Rectal smooth muscle tissue (tissue), 1 donor: ENCODE data around the gene GORASP2.
A peak's percentile ranks its signal among the peaks of the same experiment; 100 is the strongest.

Source experiments
- H3K27ac ChIP-seq: one replicate; pipeline ENCODE4 v1.7.0; 2013; ENCODE audit warnings: low read depth, low read length, inconsistent platforms
- H3K27me3 ChIP-seq: one replicate; pipeline ENCODE4 v1.7.0; 2013; ENCODE audit warnings: low read length; ENCODE audit not compliant: control insufficient read depth, insufficient read depth
- H3K36me3 ChIP-seq: one replicate; pipeline ENCODE4 v1.7.0; 2013; ENCODE audit warnings: low read length; ENCODE audit not compliant: control insufficient read depth, insufficient read depth
- H3K4me1 ChIP-seq: one replicate; pipeline ENCODE4 v1.7.0; 2013; ENCODE audit warnings: low read length; ENCODE audit not compliant: control insufficient read depth, insufficient read depth
- H3K4me3 ChIP-seq: one replicate; pipeline ENCODE4 v1.7.0; 2013; ENCODE audit warnings: low read length
- H3K9ac ChIP-seq: one replicate; pipeline ENCODE4 v1.7.0; 2013; ENCODE audit warnings: low read length

GORASP2 gene

DNA sequence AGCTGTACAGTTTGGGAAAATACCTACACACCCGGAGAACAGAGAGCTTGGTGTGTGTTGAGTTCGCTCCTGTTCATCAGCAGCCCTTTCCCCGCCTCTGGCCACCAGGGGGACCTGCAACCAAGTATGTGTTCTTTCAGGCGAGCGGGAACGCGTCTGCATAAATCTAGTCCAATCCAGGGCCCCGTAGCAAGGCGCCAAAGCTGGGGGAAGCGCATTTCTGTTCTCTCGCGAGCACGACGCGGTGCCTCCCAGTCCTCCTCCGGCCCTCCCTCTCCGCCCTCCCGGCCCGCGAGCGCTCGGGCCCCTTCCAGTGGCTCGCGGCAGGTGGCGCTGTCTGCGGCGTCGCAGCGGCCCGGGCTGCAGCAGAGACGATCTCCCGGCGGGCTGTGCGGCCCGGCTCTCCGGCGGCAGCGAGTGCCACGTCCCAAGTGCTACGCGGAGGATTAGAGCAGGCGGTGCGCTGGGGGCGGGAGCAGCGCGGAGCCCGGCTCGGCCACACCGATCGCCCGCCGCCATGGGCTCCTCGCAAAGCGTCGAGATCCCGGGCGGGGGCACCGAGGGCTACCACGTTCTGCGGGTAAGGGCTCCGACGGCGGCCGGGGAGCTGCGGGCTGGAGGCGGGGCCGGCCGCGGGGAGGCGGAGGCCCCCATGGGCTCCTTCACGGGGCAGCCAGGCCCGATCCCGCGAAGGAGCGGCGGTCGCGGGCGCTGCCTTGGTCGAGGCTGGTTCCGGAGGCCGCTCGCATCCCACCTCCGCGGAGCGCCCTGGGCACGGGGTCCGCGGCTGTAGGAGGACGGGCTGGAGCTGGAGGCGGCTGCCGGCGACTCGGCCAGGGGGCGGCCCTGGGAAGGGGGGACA, at the start of gene GORASP2:
Gene GORASP2 (plus strand): TSS at position 430 of the 862 bp plus-strand sequence. CDS start 88 bp downstream, at position 518.
- Histone ChIP-seq H3K4me1 (peaks cover 19% of the 10 kb centered on the region), H3K9ac (peak within 1 kb of the TSS; percentile 61), H3K27me3 (no peaks in the 10 kb centered on the region), H3K4me3 (peak within 1 kb of the TSS; percentile 65), H3K36me3 (no peaks in the 10 kb centered on the region), H3K27ac (peak within 1 kb of the TSS; percentile 84)

DNA sequence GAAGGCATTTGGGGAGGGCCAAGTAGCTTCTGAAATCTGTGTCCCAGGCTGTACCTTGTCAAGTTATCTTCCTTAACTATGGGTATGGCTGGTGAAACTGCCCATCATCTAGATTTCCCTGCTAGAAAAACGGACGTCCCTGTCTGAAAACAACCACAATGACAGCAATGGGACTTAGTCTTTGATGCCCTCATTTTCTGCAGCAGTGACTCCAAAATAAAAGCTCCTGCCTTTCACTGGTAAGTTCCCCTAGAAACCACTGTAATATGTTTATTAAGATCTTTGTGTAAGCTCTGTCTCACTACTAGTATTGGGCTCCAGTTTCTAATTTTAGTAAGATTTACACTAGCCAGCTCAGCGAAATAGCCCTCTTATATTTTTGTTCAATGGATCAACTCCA, 47.2 kb upstream of the GORASP2 start:
- Histone ChIP-seq H3K9ac (no peak overlapping the region), H3K27me3 (no peaks in the 10 kb centered on the region), H3K27ac (no peak overlapping the region), H3K4me1 (no peaks in the 10 kb centered on the region), H3K36me3 (no peaks in the 10 kb centered on the region), H3K4me3 (no peak overlapping the region)

DNA sequence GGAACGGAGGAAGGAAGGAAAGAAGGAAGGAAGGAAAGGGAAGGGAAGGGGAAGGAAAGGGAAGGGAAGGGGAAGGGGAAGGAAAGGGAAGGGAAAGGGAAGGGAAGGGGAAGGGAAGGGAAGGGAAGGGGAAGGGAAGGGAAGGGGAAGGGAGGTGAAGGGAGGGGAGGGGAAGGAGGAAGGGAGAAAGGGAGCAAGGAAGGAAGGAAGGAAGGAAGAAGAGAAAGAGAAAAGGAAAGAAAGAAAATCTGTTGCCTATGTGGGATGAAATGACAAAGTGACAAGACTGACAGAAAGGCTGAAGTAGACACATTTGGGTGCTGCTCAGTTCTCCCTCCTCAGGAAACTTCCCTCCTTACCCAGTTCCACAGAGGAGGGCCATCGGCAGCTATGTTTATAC, 46.3 kb upstream of the GORASP2 start:
- H3K27me3 ChIP-seq: no peaks in the 10 kb centered on the region
- H3K27ac ChIP-seq: no peak overlapping the region
- no peaks in the 10 kb centered on the region for H3K4me1 ChIP-seq
- no peak overlapping the region for H3K4me3 ChIP-seq
- H3K36me3 ChIP-seq: no peaks in the 10 kb centered on the region
- no peak overlapping the region for H3K9ac ChIP-seq

DNA sequence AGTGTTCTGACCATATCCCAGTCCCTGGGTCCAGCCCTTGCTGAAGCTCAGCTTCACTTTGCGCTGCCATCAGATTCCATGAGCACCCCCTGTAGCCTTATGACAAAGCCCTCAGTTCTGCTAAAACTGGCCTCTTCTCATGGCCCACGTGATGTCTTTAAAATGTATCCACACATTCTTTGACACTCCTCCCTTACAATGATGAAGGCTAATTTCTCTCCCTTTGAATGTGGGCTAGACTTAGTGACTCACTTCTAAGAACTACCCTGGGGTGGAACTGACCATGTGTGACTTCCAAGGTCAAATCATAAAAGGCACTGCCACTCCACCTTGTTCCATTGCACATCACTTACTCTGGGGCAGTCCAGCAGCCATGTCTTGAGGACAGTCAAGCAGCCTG, 45.4 kb upstream of the GORASP2 start:
- Histone ChIP-seq H3K27ac (no peak overlapping the region), H3K4me3 (no peak overlapping the region), H3K9ac (no peak overlapping the region), H3K4me1 (no peaks in the 10 kb centered on the region), H3K36me3 (no peaks in the 10 kb centered on the region), H3K27me3 (no peaks in the 10 kb centered on the region)

DNA sequence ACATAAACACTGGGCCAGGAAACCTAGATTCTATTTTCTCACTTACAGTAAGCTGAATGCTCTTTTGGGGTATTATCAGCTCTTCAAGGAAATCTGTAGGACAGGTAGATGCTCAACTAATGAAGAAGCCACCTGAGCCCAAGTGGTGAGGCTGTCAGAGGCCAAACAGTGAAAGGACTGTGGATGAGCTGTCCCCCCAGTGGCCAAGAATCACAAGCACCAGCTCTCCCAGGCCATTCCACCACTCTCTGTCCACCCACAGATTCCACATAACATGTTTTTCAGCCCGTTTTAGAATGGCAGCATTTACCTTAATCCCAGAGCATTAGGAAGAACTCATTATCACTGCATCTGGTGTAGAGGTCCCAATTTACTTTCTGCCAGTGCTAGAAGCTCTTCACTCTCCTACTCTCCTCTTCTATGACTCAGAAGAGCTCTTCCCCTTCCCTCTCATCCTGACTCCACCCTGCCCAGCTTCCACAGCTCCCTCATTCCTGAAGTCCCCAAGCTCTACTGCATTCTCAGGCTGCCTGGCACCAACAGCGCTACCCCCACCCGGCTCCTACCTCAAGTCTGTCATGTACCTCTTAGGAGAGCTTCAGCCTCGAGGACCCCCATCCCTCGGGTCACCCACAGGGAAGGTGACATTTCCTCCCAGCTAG, 43.8 kb upstream of the GORASP2 start:
- Histone ChIP-seq H3K9ac (no peak overlapping the region), H3K27ac (no peak overlapping the region), H3K27me3 (no peaks in the 10 kb centered on the region), H3K4me3 (no peak overlapping the region), H3K4me1 (no peaks in the 10 kb centered on the region), H3K36me3 (no peaks in the 10 kb centered on the region)

DNA sequence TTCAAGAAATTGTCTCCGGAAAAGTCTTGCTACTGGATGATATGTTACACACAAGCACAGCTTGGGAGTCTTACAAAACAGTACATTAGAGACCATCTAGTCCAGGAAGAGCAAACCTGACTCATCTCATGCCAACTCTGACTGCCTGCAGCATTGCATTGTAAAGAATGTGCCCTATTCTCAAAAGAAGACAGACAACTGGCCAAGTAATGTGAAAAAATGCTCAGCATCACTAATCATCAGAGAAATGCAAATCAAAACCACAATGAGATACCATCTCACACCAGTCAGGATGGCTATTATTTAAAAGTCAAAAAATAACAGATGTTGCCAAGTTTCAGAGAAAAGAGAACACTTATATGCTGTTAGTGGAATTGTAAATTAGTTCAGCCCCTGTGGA, 42.7 kb upstream of the GORASP2 start:
- no peak overlapping the region for H3K4me3 ChIP-seq
- no peak overlapping the region for H3K27ac ChIP-seq
- no peak overlapping the region for H3K9ac ChIP-seq
- H3K36me3 ChIP-seq: no peaks in the 10 kb centered on the region
- H3K4me1 ChIP-seq: no peaks in the 10 kb centered on the region
- no peaks in the 10 kb centered on the region for H3K27me3 ChIP-seq

DNA sequence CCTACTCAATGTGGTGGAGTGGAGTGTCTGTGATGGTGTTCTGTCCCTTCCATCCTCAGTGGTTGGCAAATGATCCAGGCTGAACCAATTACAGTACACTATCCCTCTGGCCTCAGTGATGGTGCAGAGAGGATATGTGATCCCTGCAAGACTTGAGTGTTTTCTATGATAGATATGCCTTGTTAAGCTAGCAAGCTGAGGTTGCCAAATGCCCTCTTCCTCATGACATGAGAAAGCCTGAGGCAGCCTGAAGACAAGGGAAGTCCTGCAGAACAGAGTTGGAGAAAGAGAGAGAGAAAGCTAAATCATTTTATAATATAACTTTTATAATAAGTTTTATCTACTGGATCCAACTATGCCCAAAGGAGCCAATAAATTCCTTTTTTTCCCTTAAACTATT, 41.6 kb upstream of the GORASP2 start:
- no peaks in the 10 kb centered on the region for H3K27me3 ChIP-seq

DNA sequence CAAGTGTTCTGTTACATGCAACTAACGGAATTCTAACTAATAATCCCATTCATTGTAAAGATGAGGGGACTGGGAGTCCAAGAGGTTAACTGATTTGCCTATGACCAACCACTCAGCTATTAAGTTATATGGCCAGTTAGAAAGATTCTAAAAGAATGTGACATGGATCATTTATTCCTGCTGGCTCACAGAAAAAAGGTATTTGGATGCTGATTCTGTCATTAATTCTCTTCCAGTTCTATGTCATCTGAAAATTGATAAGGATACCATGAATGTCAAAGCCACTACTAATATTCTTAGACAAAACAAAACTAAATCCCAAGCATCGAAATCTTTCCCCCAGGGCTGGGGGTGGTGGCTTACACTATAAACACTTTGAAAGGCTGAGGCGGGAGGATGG, 41.2 kb upstream of the GORASP2 start:
- no peaks in the 10 kb centered on the region for H3K27me3 ChIP-seq
- H3K4me1 ChIP-seq: no peaks in the 10 kb centered on the region
- no peak overlapping the region for H3K9ac ChIP-seq
- H3K36me3 ChIP-seq: no peaks in the 10 kb centered on the region
- H3K27ac ChIP-seq: no peak overlapping the region
- no peak overlapping the region for H3K4me3 ChIP-seq

More for the DNA sequence above, 41.6 kb upstream of the GORASP2 start:
- H3K4me3 ChIP-seq: no peak overlapping the region
- no peak overlapping the region for H3K27ac ChIP-seq
- no peak overlapping the region for H3K9ac ChIP-seq
- no peaks in the 10 kb centered on the region for H3K36me3 ChIP-seq
- no peaks in the 10 kb centered on the region for H3K4me1 ChIP-seq

DNA sequence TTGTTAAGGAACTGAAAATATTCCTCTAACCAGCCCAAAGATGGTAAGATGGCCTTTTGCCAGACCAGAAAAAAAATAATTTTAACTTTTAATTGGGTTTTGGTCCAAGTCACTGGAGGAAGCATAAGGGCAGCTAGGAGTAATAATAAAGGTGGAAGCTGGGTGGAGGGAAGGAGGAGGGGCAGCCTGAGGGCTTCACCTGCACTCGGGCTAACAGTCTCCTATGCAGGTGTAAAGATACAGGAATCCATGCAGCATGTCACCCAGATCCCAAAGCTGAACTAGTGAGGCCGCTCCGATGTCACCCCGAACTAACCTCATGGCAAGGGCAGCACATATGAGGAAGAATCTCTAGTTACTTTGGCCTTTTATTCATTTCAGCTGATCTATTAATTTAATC, 37.2 kb upstream of the GORASP2 start:
- H3K4me3 ChIP-seq: no peak overlapping the region
- no peaks in the 10 kb centered on the region for H3K4me1 ChIP-seq
- no peaks in the 10 kb centered on the region for H3K36me3 ChIP-seq
- no peak overlapping the region for H3K9ac ChIP-seq
- no peaks in the 10 kb centered on the region for H3K27me3 ChIP-seq
- H3K27ac ChIP-seq: no peak overlapping the region

DNA sequence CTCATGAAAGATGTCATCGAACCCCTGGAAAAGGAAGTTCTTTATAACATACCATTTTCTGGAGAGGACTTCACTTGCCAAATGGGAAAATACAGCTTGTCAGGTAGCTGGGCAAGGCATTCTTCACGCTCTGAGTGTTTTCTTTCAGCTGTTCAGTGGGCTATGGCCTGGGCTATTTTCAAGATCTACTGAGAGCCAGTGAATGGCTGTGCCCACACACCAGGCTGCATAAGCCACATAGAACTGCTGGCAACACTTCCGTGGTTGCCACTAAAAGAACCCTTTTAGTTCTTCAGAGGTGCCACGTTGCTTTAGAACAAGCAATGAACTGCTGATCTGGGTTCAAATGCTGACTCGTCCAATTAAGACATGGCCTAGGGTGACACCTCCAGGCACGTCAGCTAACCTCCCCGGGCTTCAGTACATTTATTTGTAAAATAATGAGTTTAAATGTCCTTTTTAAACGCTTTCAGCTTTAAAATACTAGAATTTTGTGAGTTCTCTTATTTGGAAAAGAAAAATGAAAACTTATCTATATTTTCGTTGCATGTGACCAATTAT, 36.6 kb upstream of the GORASP2 start:
- Histone ChIP-seq H3K9ac (no peak overlapping the region), H3K27me3 (no peaks in the 10 kb centered on the region), H3K27ac (no peak overlapping the region), H3K36me3 (no peaks in the 10 kb centered on the region), H3K4me3 (no peak overlapping the region), H3K4me1 (no peaks in the 10 kb centered on the region)

DNA sequence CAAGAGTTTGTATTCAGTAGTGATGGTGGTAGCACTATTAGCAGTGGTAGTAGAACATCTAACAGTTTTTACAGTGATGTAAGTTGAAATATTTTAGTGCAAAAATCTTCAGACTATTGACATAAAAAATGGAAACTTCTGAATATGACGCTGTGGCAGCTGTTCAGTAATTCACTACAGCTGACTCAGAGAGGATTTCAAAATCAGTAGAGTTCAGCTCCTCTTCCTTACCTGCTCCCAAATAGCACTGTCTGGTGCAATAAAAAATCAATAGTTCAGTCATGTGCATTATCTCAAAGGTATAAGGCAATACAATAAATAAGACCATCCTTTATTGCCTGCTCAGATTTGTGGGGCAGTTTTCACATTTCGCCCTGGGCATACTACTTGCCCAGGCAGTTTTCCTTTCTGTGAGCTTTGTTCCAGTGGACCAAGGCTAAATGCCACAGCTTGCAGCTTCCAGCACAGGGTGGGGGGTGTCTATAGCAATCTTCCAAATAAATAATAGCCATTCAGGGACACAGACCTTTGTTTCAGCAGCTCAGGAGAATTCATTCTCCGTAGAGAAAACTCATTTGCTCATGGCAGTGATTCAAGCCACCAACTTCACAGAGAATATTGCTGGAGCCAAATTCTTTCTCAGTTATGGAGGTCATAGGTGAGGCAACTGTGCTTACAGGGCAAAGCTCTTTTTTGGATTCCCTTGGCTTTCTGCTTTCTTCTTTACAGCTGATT, 33.9 kb upstream of the GORASP2 start:
- Histone ChIP-seq H3K27me3 (no peaks in the 10 kb centered on the region), H3K9ac (no peak overlapping the region), H3K4me1 (no peaks in the 10 kb centered on the region), H3K27ac (no peak overlapping the region), H3K4me3 (no peak overlapping the region), H3K36me3 (no peaks in the 10 kb centered on the region)

DNA sequence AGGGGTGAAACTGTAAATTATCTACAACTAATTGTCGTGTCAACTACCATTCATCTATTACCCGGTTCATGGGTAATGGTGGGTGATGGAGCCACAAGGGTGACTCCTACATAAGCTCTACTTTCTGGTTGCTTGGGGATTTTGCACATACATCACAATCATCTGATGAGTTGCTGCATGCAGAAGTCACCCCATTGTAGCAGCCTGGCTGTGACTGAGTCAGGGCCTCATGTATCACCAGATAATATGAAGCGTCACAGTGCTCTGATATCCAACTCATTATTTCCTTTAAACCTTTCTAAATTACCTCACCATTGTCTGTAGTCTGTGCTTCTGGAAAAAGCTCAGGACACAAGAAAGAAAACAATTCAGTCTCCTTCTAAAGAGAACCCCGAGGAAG, 32.4 kb upstream of the GORASP2 start:
- H3K27ac ChIP-seq: no peak overlapping the region
- H3K4me3 ChIP-seq: no peak overlapping the region
- H3K4me1 ChIP-seq: no peaks in the 10 kb centered on the region
- no peaks in the 10 kb centered on the region for H3K36me3 ChIP-seq
- no peaks in the 10 kb centered on the region for H3K27me3 ChIP-seq
- H3K9ac ChIP-seq: no peak overlapping the region
